Astrocyte of the spinal cord (primary cell): Measurements from ENCODE around the gene FAM20B.
"Not testable (repeated sequence)": the region's sequence is repeated elsewhere in the genome, so short reads cannot be mapped to it uniquely, and the experiment has no call there.

Experiments used
- DNase-seq: peaks from one replicate; pipeline ENCODE4 v3.0.0; 2011; ENCODE audit warnings: low read depth, low spot score
- H3K4me3 ChIP-seq: 2 replicates; pipeline ENCODE4 v1.5.1; 2011; ENCODE audit warnings: low read depth, mild to moderate bottlenecking, low read length, moderate library complexity
- CTCF ChIP-seq: IDR thresholded peaks from 2 replicates; pipeline ENCODE4 v1.5.1; 2012; ENCODE audit warnings: low read depth, mild to moderate bottlenecking, low read length, inconsistent platforms
- in situ Hi-C: cut with HindIII; loops from 2 replicates; pipeline ENCODE4 v1.10.0; 2017; ENCODE audit warnings: low sequenced_read_pairs

FAM20B gene

GRCh38 chr1:179031284-179031683 lies 5.6 kb downstream of the FAM20B start:
- TF ChIP-seq CTCF = no peak
- no peak for DNase-seq
- no peak overlapping the region for H3K4me3 ChIP-seq
- in situ Hi-C loops = no loop called here

GRCh38 chr1:179031855-179032513 lies 6.3 kb downstream of the FAM20B start:
- no peak overlapping the region for H3K4me3 ChIP-seq
- in situ Hi-C loops = no loop called here
- no peak for DNase-seq
- no peak for TF ChIP-seq CTCF

- DNase-seq = peak; percentile 77
- no peak overlapping the region for H3K4me3 ChIP-seq
- in situ Hi-C loops = no loop called here
- no peak for TF ChIP-seq CTCF
Observed at GRCh38 chr1:179034720-179035119, 9.0 kb downstream of the FAM20B start.

GRCh38 chr1:179036844-179037465 lies 11.3 kb downstream of the FAM20B start:
- no peak for TF ChIP-seq CTCF
- in situ Hi-C loops = no loop called here
- DNase-seq = no peak
- H3K4me3 ChIP-seq = no peak overlapping the region

- H3K4me3 ChIP-seq = no peak overlapping the region
- DNase-seq = no peak
Observed at GRCh38 chr1:179038528-179039281, 13.0 kb downstream of the FAM20B start.

GRCh38 chr1:179039502-179040174 lies 13.9 kb downstream of the FAM20B start:
- H3K4me3 ChIP-seq, DNase-seq, in situ Hi-C loops: not testable (repeated sequence)

More at GRCh38 chr1:179038528-179039281, 13.0 kb downstream of the FAM20B start:
- TF ChIP-seq CTCF = no peak
- in situ Hi-C loops = no loop called here

- H3K4me3 ChIP-seq, in situ Hi-C loops, DNase-seq: not testable (repeated sequence)
Observed at GRCh38 chr1:179040175-179040551, 14.5 kb downstream of the FAM20B start.
